HG02970 (cell line): Measurements from ENCODE around the gene COPZ2.
"Not testable (repeated sequence)": the region's sequence is repeated elsewhere in the genome, so short reads cannot be mapped to it uniquely, and the experiment has no call there.

ENCODE experiments used
- ATAC-seq: cut with Tn5 transposase; IDR thresholded peaks from one replicate; pipeline ENCODE4 v1.9.1; 2021; ENCODE audit warnings: mild to moderate bottlenecking, moderate library complexity, moderate number of reproducible peaks; ENCODE audit not compliant: unreplicated experiment, low FRiP score

Gene COPZ2

DNA sequence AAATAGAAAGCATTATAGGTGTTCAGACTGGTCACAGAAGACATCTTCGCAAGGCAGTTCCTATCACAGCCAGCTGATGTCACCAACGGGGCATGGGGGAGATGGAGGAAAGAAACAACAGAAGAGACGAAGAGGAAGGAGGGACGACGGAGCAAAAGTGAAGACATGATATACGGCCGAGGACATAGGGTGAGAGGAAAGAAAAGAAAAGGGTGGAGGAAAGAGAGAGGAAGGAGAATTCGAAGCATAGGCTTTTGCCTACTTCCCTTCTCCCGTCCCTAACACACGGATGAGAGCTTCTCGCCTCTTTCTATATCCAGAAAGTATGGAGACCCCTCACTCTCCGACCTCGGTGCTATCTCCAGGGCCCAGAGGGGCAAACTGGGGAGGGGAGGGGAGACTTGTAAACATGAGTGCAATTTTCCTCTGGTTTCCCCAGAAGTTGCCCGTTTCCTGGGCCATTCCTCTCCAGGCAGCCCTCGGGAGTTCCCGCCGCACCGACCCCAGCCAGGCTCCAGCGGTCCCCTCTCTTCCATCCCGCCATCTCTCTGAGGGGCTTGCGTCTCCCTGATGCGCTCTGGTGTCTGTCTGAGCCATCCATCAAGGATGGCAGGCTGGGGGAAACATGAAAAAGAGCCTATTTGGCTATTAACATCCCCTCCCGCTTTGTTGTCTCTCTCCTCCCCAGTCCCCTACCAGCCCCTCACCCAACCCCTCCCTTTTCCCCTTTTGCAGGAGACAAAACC is 26.0 kb downstream of the COPZ2 start:
- no peak for ATAC-seq

DNA sequence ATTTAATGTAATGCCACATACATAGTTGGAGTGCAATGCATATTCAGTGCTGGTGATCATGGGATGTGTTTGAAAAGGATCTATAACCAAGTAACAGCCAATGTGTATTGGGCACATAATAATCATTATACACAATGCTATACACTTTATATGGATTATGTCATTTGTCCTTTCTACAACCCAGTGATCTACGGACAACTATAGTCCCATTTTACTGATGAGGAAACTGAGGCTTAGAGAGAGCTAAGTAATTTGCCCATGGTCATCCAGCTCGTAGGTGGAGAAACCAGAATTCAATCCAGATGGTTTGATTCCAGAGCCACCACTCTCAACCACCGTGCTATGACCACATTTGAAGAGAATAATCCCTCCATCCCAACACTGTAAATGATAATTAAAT is 27.4 kb downstream of the COPZ2 start:
- no peak for ATAC-seq

DNA sequence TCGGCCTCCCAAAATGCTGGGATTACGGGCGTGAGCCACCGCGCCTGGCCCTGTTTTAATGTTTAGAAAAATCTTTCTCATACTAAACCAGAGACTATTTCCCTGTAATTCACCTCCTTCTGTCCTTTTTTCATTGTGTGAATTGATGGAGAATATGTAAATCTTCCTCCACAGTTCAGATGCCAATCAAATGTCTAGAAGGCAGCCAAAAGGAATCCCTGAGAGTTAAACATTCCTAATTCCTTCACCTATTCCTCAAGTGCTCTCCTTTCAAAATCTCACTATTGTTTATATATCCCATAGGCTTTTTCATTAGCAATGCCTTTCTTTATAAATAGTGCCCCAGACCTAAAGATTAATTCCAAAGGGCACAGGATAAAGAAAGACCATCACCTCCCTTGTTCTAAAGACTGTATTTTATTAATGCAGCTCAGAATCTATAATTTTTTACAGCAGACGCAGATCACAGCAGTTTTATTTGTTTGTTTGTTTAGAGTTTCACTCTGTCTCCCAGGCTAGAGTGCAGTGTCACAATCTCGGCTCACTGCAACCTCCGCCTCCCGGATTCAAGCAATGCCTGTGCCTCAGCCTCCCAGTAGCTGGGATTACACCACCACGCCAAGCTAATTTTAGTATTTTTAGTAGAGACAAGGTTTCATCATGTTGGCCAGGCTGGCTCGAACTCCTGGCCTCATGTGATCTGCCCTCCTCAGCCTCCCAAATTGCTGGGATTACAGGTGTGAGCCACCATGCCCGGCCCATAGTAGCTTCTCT is 30.5 kb downstream of the COPZ2 start:
- ATAC-seq = no peak

DNA sequence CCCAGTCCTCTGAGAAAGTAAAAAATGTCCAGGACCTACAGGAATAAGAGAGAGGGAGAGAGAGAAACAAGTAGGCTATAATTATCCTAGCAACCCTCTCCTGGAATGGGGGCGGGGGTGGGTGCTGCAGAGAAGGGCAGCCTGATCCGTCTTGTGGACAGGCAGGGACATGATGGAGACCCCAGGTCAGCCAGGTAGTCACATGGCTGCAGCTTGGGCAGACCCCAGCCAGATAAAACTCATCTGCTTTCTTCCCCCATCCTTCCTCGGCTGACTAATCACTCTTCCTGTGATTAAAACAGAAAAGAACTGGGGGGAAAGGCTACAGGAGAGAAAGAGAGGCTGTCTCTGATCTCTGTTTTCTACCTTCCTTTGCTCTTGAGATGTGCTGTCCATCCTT is 32.6 kb downstream of the COPZ2 start:
- ATAC-seq = no peak

GRCh38 chr17:48003417-48004151 is 34.0 kb downstream of the COPZ2 start:
- no peak for ATAC-seq

DNA sequence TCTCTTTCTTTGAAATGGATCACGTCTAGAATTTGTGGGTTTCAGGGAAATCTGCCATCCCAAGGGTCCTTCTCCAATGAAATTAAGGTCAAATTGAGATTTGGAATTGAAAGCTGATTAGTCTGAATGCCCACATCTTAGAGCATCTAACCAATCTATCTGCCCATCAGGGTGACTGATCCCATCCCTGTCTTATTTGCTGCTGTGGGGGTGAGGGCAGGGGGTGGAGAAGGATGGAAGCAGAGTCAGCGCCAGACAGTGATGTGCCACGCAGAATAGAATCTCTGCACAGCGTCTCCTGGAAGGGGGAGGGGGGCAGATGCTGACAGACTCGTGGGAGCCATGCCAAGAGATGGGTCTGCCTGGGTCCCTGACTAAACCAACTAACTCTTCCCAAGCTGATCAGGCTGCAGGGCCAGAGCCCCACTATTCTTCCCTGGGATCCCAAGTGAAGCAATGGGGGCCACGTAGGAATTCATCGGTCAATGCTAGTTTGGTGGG is 34.6 kb downstream of the COPZ2 start:
- ATAC-seq = no peak

DNA sequence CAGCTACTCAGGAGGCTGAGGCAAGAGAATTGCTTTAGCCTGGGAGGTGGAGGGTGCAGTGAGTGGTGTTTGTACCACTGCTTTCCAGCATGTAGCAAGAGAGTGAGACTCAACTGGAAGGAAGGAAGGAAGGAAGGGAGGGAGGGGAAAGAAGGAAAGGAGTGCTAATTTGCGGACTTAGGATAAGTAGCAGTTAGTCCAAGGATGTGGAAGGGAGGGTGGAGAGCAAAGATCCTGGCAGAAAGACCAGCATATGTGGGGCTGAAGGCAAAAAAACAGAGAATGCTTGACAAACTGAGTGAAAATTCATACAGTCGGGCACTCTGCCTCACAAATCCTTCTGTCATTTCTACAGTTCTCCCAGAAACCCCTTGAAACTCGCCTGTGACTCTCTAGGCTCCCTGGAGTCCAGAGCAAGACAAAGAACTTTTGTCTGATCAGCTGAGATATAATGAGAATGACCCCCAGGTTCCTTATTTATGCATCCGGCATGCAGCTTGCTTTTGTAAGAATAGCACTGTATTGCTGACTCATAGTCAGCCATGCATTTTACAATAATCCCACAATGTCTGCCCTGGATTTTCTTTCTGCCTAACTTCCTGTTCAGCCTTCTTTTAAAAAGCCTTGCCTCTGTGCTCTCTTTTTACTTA is 35.2 kb downstream of the COPZ2 start:
- ATAC-seq = no peak

DNA sequence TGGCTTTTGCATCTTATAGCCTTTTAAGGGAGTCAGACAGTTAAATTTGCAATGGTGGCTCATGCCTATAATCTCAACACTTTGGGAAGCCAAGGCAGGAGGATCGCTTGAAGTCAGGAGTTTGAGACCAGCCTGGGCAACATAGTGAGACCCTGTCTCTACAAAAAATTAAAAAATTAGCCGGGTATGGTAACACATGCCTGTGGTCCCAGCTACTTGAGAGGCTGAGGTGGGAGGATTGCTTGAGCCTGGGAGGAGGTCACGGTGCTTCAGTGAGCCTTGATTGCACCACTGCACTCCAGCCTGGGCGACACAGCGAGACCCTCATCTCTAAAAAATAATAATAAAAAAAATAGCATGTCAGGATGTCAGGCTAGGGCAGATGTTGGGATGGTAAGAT is 35.9 kb downstream of the COPZ2 start:
- ATAC-seq = not testable (repeated sequence)

DNA sequence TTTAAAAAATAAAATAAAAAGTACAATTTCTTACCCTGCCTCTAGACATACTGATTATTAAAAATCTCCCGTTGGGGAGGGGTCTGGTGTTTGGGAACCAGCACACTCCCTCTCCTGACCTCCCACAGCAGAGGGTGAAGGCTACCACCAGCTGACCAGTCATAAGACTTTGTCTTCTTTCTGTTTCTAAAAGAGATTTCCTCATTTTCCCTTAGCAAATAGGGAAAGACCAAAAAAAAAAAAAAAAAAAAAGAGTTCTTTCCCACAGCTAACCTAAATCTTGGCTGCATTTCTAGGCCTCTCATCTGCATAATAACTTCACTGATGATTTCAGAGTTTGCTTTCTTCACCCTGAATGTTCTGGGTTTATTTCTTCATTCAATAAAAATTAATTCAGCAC is 36.4 kb downstream of the COPZ2 start:
- ATAC-seq = no peak

GRCh38 chr17:47999582-47999981 is 38.0 kb downstream of the COPZ2 start:
- no peak for ATAC-seq

DNA sequence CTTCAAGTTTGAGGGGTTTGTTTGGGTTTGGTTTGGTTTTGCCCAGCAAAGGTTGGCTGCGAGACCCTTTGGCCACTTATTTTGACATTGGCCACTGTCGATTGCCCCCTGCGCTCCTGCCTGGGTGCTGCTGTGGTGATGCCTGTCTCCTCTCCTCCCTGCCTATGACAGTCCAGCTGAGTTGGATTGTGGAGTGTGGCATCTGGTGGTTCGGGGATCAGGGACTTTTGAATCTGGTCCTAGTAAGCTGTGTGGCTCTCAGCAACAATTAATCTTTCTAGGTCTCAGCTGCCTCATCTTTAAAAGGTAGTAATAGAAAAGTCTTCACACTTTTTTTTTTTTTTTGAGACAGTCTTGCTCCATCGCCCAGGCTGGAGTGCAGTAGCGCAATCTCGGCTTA is 39.6 kb downstream of the COPZ2 start:
- ATAC-seq = no peak

- no peak for ATAC-seq
Measured at GRCh38 chr17:47997586-47997985, 40.0 kb downstream of the COPZ2 start.

GRCh38 chr17:47996201-47996600 is 41.4 kb downstream of the COPZ2 start:
- no peak for ATAC-seq

- ATAC-seq = no peak
Measured at GRCh38 chr17:47995241-47995935, 42.2 kb downstream of the COPZ2 start.

- ATAC-seq = no peak
Measured at GRCh38 chr17:47994724-47995123, 42.9 kb downstream of the COPZ2 start.

GRCh38 chr17:47993964-47994363 is 43.6 kb downstream of the COPZ2 start:
- ATAC-seq = no peak

DNA sequence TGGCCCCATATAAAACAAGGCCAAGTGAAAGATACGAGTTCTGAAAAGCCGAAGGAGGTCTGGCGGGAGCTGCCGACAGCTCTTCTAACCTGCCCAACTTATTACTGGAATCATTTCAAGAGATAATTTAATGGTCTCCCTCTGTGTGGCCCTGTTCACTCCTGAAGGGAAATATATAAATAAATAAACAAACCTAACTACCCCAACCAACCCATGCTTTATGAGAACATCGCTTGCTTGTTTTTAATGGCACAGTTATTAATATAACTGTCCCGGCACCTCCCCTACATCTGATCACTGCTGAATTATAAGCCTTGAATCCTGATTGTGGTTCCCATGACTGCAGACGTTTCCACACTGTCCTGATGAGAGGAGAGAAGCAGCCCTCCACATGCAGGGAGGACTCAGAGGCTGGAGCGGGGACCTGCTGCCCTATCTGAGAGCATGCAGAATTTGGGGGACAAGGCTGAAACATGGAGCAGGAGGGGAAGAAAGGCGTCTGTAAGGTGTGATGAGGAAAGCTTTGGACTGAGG is 44.5 kb downstream of the COPZ2 start:
- no peak for ATAC-seq

DNA sequence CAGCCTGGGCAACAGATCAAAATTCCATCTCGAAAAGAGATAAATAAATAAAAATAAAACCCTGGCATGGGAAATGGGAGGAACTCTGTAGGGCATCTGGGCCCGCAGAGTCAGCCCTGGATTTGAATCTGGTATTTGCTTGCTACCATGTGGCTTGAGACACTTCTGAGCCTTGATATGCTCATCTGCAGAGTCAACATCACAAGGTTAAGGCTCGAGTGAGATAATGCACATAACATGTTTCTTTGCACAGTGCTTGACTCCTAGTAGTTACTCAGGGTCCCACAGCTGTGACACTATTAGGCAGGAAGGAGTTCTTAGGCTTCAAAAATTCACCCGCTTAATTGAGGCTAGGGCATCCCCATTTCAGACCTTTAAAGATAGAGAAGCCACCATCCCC is 45.4 kb downstream of the COPZ2 start:
- no peak for ATAC-seq

- no peak for ATAC-seq
Measured at GRCh38 chr17:47990962-47991731, 46.5 kb downstream of the COPZ2 start.
